Cerebellar nuclear complex (tissue), 1 donor: Measurements from ENCODE around the gene HARBI1.

ENCODE experiments used
- DNase-seq, 2 experiments: peaks; one replicate each; lab custom pipeline; 2025; lab: John Stamatoyannopoulos, UW

The HARBI1 gene

DNA sequence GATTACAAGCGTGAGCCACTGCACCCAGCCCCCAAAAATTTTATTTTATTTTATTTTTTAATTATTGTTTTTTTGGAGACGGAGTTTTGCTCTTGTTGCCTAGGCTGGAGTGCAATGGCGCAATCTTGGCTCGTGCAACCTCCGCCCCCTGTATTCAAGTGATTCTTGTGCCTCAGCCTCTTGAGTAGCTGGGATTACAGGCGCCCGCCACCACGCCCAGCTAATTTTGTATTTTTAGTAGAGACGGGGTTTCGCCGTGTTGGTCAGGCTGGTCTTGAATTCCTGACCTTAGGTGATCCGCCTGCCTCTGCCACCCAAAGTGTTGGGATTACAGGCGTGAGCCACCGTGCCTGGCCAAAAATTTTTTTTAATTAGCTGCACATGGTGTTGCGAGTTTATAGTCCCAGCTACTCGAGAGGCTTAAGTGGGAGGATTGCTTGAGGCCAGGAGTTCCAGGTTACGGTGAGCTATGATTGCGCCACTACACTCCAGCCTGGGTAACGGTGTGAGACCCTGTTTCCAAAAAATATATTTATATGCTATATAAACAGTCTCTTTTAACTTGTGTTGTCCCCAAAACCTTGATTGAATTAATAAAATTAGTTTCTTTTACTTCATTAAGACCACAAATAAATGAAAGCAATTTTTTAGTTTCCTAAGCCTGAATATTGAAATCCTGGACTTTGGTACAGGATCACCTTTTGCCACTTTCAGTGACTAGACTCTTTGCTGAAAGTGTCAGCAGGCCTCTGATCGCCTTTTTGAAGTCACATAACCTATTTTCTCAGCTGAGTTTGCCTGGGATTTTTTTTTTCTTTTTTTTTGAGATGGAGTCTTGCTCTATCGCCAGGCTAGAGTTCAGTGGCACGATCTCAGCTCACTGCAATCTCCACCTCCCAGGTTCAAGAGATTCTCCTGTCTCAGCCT lies 16.5 kb upstream of the HARBI1 start:
- DNase-seq = no peak

DNA sequence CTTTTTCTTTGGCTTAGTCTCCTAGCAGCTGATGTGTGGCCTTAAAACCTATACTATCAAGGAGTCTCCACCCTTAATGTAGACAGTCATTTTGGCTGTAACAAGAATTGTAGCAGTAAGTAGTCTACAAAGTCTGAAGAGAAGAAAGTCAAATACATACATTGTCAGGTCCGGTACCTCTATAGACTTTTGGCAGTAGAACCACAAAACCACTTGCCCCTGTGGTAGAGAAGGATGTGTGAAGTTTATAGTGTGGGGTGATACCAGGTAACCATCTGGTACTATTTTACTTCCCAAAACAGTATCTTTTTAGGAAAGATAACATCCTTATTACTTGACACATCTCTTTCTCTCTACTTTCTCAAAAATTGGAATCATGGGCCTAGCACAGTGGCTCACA lies 15.5 kb upstream of the HARBI1 start:
- DNase-seq = no peak

GRCh38 chr11:46631676-46632075 lies 14.6 kb upstream of the HARBI1 start:
- DNase-seq = no peak

DNA sequence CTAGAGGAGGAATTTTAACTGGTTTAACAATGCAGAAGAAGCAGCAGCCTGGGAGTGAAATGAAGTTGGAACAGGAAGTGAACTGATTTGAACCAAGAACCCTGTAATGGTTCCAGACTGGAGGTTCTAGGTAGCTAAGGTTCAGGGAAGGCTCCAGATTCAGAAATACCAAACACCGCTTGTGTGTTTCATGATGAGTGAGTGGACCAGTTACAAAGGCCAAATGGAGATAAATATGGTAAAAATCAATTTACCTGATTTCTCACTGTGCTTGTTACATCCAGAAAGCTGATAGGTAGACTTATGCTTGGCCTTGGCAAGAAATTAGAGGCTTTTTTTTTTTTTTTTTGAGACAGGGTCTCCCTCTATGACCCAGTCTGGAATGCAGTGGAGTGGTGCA lies 13.2 kb upstream of the HARBI1 start:
- no peak for DNase-seq

DNA sequence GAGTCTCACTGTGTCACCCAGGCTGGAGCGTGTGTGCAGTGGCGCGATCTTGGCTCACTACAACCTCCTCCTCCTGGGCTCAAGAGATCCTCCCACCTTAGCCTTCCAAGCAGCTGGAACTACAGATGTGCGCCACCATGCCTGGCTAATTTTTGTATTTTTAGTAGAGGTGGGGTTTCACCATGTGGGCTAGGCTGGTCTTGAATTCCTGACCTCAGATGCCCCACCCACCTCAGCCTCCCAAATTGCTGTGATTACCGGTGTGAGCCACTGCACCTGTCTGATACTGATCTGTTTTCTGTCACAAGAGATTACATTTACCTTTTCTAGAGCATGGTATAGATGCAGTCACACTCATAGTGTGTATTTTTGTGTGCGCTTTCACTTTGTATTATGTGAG lies 11.9 kb upstream of the HARBI1 start:
- no peak for DNase-seq

DNA sequence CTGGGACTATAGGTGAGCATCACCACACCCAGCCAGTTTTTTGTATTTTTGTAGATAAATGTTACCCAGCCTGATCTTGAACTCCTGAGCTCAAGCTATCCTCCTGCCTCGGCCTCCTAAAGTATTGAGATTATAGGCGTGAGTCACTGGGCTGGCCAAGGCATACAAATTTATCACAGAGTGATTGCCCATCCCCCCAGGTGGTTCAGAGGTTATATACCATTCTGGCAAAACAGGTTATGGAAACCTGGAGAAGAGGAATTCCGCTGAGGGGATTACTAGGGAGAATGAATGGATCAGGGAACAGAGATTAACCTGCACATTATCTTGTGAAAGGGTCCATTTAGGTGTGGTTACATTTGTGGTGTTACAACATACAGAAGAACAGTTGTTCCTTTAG lies 8.4 kb upstream of the HARBI1 start:
- no peak for DNase-seq

DNA sequence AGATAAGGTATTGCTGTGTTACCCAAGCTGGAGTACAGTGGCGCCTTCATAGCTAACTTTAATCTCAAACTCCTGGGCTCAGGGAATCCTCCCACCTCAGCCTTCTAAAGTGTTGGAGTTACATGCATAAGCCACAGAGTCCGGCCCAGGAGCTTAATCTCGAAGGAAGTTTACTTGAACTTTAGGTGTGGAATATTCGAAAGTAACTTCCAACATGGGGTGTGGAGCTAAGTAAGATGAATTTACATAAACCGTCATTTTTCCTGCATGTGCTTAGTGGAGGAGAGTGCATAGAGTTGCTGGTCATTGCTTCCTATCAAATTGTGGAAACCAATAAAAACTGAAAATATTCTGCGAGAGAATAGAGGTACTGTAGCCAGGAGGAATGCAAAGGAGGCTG lies 1.8 kb upstream of the HARBI1 start:
- no peak for DNase-seq

DNA sequence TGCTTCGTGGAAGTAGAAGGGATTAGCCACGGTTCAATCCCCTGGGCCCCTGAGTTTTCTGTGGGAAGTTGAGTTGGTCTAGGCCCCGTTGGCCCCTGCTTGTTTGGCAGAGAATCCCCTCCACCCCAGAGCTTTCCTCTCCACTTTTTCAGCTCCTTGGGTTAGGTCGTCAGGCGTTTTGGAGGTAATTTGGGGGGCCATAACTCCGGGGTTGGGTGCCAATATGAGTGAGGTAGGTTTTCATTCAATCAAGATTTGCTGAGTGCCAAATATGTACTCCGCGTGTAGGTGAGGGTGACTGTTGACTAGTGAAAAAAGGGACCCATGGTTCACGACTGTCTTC lies 916 bp upstream of the HARBI1 start:
- DNase-seq = no peak

DNA sequence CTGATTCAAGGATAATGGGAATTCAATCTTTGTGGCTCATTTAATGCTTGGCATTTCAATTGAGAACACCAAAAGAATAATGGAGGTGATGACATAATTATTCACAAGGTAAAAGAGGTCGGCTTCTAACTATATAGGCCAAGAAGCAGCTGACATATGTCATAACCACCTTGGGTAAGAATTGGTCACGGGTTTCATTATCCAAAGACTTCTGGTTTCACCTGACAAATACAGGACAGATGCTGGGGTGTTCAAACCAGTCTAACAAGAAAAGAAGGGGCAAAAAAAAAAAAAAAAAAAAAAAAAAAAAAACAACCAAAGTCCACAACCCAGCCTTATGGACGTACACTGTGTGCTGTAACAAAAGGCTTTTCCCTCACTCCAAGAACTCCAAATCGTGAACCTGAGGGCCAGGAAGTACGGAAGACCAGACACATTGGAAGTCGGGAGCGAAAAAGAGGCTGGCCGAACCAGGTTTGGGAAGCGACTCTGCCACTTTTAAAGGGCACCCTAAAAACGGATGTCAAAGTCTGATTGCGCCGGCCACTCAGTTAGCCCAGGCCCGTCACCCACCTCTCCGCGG lies 385 bp downstream of the HARBI1 start:
- DNase-seq = no peak

GRCh38 chr11:46615756-46616155 lies 1.3 kb downstream of the HARBI1 start:
- no peak for DNase-seq

GRCh38 chr11:46612326-46612725 lies 4.7 kb downstream of the HARBI1 start:
- no peak for DNase-seq

- DNase-seq = no peak
These were observed 5.3 kb downstream of the HARBI1 start for GRCh38 chr11:46611526-46612304.

GRCh38 chr11:46609386-46609785 lies 7.6 kb downstream of the HARBI1 start:
- DNase-seq = no peak

DNA sequence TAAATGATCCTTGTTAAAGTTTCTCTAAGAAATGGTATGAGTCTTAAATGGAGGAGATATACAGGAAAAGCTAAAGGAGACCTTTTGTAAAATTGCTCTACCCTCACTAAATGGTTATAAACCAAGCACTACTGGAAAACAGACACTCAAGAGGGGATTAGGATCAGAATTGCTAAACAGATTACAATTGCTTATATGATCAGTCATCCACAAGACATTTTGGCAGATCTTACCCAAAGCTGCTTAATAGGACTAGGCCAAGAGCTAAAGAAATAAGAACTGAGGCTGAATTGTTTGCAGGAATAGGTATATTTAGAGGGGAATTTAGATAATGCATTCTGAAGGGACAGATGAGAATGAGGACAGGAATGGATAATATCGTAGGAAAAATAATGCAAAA lies 9.5 kb downstream of the HARBI1 start:
- no peak for DNase-seq

- no peak for DNase-seq
These were observed 12.2 kb downstream of the HARBI1 start for GRCh38 chr11:46604796-46605195.

- DNase-seq = no peak
These were observed 13.2 kb downstream of the HARBI1 start for GRCh38 chr11:46603704-46604308.

DNA sequence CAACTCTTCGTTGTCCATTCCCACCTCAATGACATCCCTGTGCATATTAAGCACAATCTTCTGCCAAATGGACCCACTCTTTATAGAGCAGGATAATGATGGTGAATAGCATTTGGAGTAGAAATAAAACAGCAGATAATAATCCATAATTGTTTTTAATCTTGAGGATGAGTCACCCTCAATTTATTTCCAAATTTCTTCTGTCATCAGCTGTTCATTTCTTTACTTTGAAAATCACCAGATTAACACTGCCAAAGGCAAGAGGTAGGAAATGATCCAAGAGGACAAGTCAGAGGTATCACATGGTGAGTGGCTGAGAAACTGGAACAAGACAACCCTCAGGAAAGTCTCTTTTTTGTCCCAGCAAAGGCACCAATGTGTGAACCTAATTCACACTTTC lies 15.9 kb downstream of the HARBI1 start:
- no peak for DNase-seq

DNA sequence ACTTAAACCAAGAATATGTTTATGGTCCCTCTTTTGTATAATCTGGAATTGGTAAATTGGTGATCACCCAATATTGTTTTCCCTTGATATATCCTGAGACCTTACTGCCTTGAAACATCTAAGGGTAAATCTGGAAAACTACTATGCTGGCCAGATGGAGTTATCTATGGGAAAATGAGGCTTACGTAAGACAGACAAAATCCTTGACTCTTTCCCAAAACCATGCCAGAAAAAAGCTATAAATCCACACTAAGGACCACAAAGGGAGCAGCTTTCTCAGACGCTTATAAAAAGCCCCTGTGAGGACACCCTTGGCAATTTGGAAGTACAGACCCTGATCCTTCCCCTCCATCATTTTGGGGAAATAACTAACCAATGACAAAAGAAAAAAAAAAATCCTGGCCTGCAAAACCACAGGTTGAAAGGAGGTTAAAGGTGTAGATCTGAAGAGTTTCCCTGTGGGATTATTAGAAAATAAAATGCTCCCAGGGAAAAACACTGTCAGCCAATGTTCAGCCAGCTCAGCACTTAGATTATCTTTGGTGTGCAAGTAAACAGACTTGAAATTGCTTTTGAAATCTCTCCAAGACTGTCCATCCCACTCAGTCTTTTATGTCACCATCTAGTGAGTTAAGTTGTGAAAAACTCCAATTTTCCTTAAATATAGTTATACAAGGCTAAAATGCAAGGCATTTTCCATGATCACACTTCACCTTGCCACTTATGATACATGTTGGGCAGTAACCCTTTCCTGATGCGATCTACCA lies 16.6 kb downstream of the HARBI1 start:
- DNase-seq = no peak

DNA sequence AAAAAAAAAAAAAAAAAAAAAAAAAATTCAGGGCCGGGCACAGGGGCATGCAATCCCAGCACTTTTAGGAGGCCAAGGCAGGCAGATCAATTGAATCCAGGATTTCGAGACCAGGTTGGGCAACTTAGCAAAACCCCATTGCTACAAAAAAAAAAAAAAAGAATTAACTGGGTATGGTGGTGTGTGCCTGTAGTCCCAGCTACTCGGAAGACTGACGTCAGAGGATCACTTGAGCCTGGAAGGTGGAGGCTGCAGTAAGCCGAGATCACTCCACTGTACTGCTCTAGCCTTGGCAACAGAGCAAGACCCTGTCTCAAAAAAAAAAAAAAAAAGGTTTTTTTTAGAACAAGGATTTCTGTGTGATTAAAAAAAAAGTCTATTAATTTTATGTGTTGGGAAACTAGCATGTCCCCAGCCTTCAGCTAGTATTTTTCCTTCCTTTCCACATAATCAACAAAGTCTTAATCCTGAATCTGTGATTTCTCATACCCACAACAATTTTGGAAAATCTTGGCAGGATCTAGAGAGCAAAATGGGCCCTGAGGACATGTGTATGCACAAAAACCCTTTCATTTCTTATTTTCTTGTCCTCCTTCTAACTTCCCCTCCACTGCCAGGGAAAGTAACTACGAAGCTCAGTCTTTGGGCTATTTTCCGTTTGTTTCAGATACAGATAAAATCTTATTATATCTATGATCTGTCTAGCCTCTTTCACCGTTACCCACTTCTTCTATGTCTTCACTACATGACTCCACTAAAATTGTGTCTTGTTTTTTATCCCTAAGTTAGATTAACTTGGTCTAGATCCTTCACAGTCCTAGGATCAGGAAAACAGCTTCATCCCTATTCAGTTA lies 17.5 kb downstream of the HARBI1 start:
- DNase-seq = no peak

- DNase-seq = no peak
These were observed 19.3 kb downstream of the HARBI1 start for GRCh38 chr11:46597609-46598219.
